HepG2 (cell line): ENCODE data around the gene CDHR4. TPM values are rescaled to one million over a fixed set of nuclear protein-coding genes. Genes with fewer than 3 reads are reported as not detected.
A peak's percentile ranks its signal among the peaks of the same experiment; 100 is the strongest.

Source experiments
- HMGA1 ChIP-seq: sonication (generic); formaldehyde crosslinking; conservative IDR thresholded peaks from 2 replicates; pipeline ENCODE4 v1.4.0; 2020; ENCODE audit warnings: missing genetic modification reagents
- MBD4 ChIP-seq: IDR thresholded peaks from 2 replicates; pipeline ENCODE4 v1.6.1; 2012; ENCODE audit warnings: low read length, inconsistent platforms, borderline replicate concordance
- MLXIP ChIP-seq: sonication (generic); formaldehyde crosslinking; IDR thresholded peaks from 2 replicates; pipeline ENCODE4 v1.9.0; 2021; ENCODE audit warnings: missing genetic modification reagents, borderline replicate concordance
- NFIB ChIP-seq: sonication (generic); formaldehyde crosslinking; IDR thresholded peaks from 2 replicates; pipeline ENCODE4 v1.9.0; 2021; ENCODE audit warnings: missing genetic modification reagents, mild to moderate bottlenecking, borderline replicate concordance
- PHF5A ChIP-seq: IDR thresholded peaks from one replicate; pipeline ENCODE4 v1.6.1; 2018; ENCODE audit warnings: low read depth, missing genetic modification reagents; ENCODE audit not compliant: unreplicated experiment
- RBM39 ChIP-seq: fragments of 200-400 bp; formaldehyde crosslinking; IDR thresholded peaks from one replicate; pipeline ENCODE4 v1.6.1; 2018; ENCODE audit warnings: antibody characterized with exemption, mild to moderate bottlenecking, low read depth, low read length; ENCODE audit not compliant: poor library complexity, severe bottlenecking
- THRA ChIP-seq: sonication (generic); formaldehyde crosslinking; IDR thresholded peaks from 2 replicates; pipeline ENCODE4 v1.4.0; 2020; ENCODE audit warnings: missing genetic modification reagents, borderline replicate concordance
- ZNF180 ChIP-seq: sonication (generic); formaldehyde crosslinking; IDR thresholded peaks from 2 replicates; pipeline ENCODE4 v1.4.0; 2020; ENCODE audit warnings: low read depth, missing genetic modification reagents, borderline replicate concordance
- ZNF276 ChIP-seq: sonication (generic); formaldehyde crosslinking; IDR thresholded peaks from 2 replicates; pipeline ENCODE4 v1.4.0; 2020; ENCODE audit warnings: mild to moderate bottlenecking, low read depth, missing genetic modification reagents
- ZNF3 ChIP-seq: IDR thresholded peaks from 2 replicates; pipeline ENCODE4 v1.7.0; 2017; ENCODE audit warnings: inconsistent platforms
- ZNF414 ChIP-seq: sonication (generic); formaldehyde crosslinking; IDR thresholded peaks from 2 replicates; pipeline ENCODE4 v1.5.0; 2020; ENCODE audit warnings: missing genetic modification reagents
- ZNF598 ChIP-seq: sonication (generic); formaldehyde crosslinking; IDR thresholded peaks from 2 replicates; pipeline ENCODE4 v1.5.1; 2020; ENCODE audit warnings: mild to moderate bottlenecking, missing genetic modification reagents, borderline replicate concordance
- ZNF780A ChIP-seq: sonication (generic); formaldehyde crosslinking; IDR thresholded peaks from 2 replicates; pipeline ENCODE4 v1.8.0; 2022; ENCODE audit warnings: mild to moderate bottlenecking, missing genetic modification reagents, moderate library complexity
- ZNF850 ChIP-seq: sonication (generic); formaldehyde crosslinking; conservative IDR thresholded peaks from 2 replicates; pipeline ENCODE4 v1.9.0; 2021; ENCODE audit warnings: mild to moderate bottlenecking, missing genetic modification reagents
- ZSCAN29 ChIP-seq: sonication (generic); formaldehyde crosslinking; conservative IDR thresholded peaks from 2 replicates; pipeline ENCODE4 v1.4.0; 2020; ENCODE audit warnings: mild to moderate bottlenecking, missing genetic modification reagents
- polyA plus RNA-seq, 8 experiments: library from polyadenylated mRNA; depleted of rRNA in 3 of 8; stranded (reverse) in 7 of 8; unstranded in 1 of 8; fragments of >200 nt; fragmentation: Illumina TruSeq in 4 of 8; extraction: Trizol in 4 of 8; gene quantifications; 2 replicates each; pipeline versions ENCODE4 v1.2.1 to v1.2.3, GENCODE V29; 2011 to 2016; ENCODE audit warnings: low read depth in 4 of 8, missing spikeins in 1 of 8, mixed read lengths in 1 of 8; ENCODE audit not compliant: insufficient read depth in 1 of 8
- total RNA-seq, 5 experiments: library from RNA; depleted of rRNA; stranded (reverse); fragments of >200 nt; fragmentation: Illumina TruSeq; extraction: Trizol; gene quantifications; 2 replicates each; pipeline ENCODE4 v1.2.3, GENCODE V29; 2016; ENCODE audit warnings: low read depth in 1 of 5
- TF ChIP-seq, protein P1 (sequence below): conservative IDR thresholded peaks from 2 replicates; pipeline ENCODE4 v1.6.1; 2018; ENCODE audit warnings: missing genetic modification reagents
- TF ChIP-seq, protein P2 (sequence below): sonication (generic); formaldehyde crosslinking; IDR thresholded peaks from 2 replicates; pipeline ENCODE4 v1.4.0; 2020; ENCODE audit warnings: missing genetic modification reagents, low read depth, mild to moderate bottlenecking, borderline replicate concordance

Gene CDHR4
- total and polyA plus RNA-seq, 2 of the 13 experiments (the other 11 are each of a cell fraction or from before 2014, with no cell fraction given): 0.21 TPM; not detected in 1

- TF ChIP-seq HMGA1 (CRISPR knock-in tag) (no peak), NFIB (no peak), PHF5A (CRISPR knock-in tag) (peak; percentile 72), ZNF850 (CRISPR knock-in tag) (no peak), ZNF780A (no peak), ZSCAN29 (CRISPR knock-in tag) (no peak), ZNF598 (CRISPR knock-in tag) (0 out of 2 replicates have a peak, but pooled peaks have one; percentile 19), ZNF180 (CRISPR knock-in tag) (no peak), RBM39 (no peak), ZNF3 (CRISPR knock-in tag) (no peak), ZNF414 (CRISPR knock-in tag) (no peak; the same call in 1 of the 2 replicates), THRA (CRISPR knock-in tag) (peak; percentile 43; the same call in 1 of the 2 replicates), ZNF276 (CRISPR knock-in tag) (no peak), MLXIP (no peak), MBD4 (no peak)
- TF ChIP-seq, protein P1, sequence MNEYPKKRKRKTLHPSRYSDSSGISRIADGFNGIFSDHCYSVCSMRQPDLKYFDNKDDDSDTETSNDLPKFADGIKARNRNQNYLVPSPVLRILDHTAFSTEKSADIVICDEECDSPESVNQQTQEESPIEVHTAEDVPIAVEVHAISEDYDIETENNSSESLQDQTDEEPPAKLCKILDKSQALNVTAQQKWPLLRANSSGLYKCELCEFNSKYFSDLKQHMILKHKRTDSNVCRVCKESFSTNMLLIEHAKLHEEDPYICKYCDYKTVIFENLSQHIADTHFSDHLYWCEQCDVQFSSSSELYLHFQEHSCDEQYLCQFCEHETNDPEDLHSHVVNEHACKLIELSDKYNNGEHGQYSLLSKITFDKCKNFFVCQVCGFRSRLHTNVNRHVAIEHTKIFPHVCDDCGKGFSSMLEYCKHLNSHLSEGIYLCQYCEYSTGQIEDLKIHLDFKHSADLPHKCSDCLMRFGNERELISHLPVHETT (CRISPR knock-in tag): no peak; the same call in 1 of the 2 replicates
- TF ChIP-seq, protein P2, sequence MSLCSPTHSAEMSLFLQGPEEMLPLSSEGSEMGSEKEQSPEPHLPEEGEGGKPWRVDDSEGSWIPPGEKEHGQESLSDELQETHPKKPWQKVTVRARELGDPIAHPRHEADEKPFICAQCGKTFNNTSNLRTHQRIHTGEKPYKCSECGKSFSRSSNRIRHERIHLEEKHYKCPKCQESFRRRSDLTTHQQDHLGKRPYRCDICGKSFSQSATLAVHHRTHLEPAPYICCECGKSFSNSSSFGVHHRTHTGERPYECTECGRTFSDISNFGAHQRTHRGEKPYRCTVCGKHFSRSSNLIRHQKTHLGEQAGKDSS (CRISPR knock-in tag): no peak; the same call in 1 of the 2 replicates
These were observed 3.2 kb upstream of the CDHR4 start, which contains the start of gene INKA1 (continued) for GRCh38 chr3:49802719-49803464.
